NCI-H146 treated with DMSO at 0.1 percent for 48 hours (cell line): ENCODE data around the gene DMRT3.

ENCODE experiments used
- DNase-seq: peaks from one replicate; lab custom pipeline; 2025; ENCODE audit not compliant: unreplicated experiment; lab: John Stamatoyannopoulos, UW

The DMRT3 gene

DNA sequence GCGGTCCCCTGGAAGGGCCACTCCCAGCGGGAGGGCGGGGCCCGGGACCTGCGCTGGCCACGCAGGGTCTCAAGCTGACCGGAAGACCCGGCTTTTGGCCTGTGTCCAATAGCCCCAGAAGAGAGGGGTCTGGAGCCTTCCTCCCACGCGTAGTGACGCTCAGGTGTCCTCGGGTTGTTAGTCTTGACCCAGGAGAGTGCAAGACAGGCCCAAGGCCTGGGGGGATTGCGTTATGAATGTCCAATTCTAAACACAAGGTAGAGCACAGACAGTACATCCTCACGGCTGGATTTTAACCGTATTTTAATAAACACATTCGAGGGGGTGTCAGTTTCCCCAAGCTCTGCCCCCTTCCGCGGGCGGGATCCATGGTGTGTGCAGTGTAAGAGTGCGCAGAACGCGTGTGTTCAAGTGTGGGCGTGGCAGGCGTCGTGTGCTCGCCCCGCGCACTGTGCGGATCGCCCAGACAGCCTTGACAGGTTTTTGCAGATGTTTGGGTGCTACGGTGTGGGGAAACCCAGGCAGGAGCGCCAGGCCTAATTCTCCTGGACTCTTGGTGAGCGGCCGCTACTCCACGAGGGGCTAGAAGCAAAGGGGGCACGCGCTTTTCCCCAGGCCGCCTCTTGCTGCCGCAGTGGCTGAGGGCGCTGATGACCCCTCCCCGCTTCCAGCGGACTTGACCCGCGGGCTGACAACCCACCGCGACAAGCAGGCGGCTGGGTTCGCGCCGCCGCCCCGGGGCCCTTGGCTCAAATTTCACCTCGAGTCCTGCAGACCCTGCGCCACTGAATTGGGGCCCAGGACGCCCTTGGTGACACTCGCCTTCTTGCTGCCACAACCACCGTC lies 6.1 kb upstream of the DMRT3 start:
- no peak for DNase-seq

DNA sequence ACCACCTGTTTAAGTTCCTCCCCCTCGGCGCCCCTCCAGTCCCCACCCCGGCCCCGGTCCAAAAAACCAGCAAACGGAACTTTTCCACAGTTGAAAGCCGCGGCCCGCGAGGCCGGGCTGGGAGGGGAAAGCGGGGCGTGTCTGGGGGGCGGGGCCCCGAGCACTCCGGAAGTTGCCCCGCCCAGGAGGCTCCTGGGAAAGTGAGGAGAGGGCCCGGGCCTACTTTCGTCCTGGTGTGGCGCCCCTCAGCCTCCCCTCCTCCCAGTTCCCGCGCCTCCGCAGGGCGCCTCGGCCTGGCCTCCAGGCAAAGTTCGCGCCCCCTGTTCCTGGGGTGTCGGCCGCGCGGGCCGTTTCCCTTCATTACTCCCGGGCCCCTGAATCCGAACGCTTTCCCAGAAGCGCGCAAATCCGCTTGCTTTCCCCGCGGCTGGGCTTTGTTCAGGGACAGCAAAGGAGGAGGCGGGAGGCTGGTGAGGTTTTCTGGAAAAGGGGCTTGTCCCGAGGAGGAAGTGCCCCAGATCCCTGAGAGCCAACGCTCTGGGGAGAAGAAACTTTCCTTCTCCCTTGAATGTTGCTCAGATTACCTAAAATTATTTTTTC lies 4.5 kb upstream of the DMRT3 start:
- DNase-seq = no peak

DNA sequence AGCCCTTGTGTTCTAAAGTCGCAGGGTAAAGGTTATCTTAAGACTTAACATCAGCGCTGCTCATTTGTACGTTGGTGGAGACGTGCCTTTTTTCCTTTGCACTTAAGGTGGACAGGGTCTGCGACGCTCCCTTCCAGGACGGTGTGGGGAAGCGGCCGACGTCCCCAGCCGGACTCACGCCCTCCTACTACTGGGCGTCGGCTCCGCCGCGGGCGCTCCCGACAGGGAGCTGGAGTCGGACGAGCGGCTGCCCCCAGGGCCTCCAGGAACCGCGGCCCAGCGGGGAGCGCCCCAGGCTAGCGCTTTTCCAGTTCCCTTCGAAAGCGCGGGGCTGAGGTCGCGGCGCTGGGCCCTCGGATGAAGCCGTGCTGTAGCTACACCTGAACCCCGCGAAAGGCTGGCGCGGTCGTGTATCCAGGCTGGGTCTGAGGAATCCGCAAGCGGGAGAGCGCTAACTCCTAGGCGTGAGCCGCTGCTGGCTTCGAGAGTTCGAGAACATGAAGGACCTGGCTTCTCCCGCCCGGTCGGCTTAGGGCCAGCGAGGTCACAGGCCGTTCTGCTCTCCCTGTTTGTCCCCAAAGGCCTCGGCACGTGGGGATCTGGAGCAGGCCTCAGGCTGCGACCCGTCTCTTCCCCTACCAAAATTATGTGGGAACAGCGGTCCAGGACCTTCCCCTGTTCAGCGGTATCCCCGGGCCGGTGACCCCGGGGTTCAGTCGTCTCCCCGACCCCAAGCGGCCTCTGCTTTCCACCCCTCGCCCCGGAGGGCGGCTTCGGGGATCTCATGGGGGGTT lies 3.8 kb upstream of the DMRT3 start:
- DNase-seq = no peak

DNA sequence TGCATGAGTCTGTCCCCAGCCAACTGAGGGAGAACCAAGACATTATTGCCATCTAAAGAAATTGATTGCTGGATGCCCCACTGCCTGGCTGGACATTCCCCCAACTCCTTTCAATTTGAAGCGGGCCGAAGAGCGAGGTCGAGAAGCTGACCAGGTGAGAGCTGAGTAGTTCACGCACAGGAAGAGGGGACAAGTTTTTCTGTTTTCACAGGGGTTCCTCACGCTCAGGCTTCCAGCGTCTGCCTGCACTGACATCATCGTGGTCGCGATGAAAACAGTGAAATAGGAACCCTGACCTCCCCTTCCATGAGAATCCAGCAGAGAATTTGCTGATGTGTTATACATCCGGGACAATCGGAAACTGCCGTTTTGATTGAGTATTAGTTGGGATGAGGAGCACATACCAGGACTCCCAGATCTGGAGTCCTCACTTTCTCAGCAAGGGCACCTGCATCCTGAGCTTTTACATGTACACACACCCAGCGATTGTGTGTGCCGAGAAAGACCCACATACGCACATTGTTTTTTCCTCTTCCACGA lies 3.1 kb upstream of the DMRT3 start:
- DNase-seq = no peak

DNA sequence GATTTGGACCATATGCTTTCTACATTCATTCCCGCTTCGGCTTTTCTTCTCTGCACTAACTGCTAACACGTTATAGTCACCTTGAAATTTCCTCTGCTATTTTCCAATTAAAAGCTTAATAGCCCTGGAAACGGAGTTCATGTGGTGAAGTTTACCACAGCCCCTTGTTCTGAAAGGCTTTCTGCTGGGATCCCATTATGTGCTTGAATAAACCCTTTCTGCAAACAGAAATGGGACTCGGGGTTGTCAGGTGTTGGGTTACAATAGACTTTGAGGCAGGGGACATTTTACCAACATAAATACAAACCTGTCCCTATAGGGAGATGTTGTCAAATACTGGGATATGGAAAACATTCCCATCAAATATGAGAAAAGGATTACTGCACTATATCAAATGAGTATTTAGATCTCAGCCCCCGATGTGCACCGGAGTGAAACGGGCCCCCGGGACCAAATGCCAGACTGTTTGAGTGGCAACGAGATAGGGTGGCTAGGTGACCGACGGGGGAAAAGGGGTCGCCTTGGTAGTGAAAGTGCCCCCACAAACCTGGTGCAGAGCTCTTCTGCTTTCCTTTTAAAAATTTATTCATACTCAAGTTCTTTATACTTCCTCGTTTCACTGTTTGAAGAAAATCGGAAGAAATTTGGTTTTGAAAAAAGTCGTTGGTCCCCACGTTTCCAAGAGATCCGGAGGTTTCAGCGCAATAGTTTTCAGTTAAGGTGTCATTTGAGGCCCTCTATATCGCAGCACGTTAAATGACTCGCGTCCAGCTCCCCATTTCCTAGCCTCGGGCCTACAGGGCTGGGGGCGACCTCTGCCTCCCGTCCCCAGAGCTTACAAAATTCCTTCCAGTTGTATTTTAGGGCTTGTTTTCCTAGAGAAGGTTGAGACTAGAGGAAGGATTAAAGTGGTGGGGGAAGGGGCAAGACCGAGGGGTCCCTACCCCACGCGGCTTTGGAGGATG lies 2.1 kb upstream of the DMRT3 start:
- DNase-seq = no peak

DNA sequence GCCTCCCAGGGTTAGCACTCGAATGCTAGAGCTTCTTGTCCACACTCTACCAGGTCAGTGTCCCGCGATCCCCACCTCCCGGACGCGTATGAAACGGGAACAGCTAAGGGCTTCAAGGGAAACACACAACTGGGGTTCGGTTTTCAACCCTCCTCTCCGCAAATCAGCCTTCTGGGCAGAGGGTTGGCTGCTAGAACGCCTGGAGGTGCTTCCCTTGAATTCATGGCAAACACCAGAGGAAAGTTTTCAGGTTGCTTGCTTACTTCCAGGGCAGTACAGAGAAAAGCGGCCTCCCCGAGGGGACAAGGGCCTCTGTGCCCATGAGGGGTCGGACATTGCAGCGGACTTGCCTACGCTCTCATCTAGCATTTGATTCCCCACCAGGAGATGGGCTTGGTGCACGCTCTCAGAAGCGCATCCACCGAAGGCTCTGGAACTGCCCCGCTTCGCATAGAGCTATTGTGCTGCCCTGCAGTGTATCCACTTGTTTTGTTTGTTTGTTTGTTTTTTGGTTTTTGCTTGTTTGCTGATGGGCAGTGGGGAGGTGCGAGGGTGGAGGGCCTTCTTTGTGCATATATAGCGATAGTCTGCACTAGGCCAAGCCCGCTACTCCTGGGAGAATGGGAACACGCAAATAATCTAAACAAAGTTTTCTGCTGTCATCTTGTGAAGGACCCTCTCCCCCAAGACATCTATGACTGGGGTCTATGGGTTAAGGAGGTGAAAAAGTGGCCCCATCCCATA lies 1.3 kb upstream of the DMRT3 start:
- no peak for DNase-seq

DNA sequence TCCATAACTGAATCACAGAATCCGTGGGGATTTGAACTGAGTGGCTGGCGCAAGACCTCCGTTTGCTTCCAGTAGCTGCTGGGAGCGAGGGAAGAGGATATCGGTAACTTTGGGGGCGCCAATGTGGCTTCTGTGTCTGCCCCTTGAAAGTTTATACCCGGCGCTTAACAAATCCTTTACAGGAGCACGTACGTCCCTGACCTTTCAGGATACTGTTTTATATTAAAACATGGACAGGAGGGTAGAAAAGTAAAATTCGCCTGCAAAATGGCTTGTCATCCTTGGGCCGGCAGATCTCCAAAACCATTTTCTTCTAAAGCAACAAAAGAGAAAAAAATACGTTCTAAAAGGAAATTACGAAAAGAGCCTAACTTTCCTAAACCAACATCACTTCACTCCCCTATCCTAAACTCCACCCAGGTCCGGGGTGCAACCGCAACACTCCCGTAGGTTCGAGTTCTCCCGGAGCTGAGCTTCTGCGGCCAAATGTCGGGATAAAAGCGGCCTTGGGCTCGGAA lies 656 bp upstream of the DMRT3 start:
- DNase-seq = no peak

DNA sequence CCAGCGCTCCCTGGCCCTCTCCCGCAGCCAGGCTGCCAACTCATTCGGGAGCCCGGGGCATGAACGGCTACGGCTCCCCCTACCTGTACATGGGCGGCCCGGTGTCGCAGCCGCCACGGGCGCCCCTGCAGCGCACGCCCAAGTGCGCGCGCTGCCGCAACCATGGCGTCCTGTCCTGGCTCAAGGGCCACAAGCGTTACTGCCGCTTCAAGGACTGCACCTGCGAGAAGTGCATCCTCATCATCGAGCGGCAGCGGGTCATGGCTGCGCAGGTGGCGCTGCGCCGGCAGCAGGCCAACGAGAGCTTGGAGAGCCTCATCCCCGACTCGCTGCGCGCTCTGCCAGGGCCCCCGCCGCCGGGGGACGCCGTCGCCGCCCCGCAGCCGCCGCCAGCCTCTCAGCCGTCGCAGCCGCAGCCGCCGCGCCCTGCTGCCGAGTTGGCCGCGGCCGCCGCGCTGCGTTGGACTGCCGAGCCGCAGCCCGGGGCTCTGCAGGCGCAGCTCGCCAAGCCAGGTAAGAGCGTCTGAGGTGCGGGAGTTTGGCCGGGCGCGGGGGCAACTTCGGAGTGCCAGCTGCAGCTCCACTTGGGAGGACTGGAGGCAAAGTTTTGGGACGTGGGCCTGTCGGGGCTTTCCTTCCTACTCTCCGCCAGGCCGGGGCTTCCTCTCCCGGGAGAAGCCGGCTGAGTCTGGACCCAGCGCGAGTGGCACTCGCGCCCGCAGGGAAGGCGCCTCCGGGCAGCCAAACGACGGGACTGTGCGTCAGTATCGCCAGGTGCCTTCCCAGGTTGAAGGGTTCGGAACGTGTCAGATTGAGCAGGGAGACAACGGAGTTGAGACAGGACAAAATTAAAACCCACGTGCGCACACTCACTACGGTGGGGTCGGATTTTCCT lies 735 bp downstream of the DMRT3 start:
- no peak for DNase-seq

DNA sequence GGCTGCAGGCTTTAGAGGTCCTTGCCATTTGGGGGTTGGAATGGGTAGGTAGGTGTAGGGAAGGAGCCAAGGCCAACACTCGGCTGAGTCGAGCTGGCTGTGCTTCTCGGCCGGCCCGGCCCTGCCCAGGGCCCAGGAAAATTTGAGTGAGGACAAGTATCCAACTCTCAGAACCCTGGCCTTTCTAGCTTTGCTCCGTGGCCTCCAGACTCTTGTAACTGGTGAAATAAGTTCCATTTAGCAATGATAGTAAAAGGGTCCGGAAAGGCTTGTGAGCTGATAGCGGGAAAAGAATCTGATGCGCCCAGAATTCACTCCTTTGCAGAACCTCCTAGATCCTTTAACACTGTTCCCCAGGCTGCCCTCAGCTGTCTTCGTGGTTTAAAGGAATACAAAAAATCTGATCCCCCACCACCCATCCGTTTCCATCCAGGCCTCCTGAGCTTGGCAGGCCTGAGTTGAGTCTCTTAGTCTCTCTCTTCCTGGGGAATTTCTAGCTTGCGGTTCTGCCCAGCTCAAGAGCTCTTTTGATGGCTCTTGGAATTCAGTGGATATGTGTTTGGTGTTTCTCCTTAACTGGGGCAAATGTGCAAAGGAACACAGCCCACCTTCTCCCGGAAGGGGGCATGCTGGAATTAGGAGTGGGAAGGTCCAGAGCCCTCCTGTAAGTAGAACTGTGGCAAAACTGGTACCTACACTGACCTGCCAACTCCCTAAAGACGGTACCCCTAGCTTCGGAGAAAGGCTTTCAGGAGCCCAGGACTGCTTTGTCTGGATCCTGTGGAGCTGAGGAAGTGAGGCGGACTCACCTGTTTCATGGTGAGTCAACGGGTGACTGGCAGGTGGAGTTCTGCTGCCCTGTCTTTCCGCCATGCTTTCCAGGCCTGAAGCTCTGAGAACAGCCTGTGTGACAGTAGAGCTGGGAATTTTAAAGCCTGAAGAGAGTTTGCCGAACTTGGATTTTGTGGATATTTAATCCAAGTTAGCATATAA lies 1.7 kb downstream of the DMRT3 start:
- DNase-seq = no peak

DNA sequence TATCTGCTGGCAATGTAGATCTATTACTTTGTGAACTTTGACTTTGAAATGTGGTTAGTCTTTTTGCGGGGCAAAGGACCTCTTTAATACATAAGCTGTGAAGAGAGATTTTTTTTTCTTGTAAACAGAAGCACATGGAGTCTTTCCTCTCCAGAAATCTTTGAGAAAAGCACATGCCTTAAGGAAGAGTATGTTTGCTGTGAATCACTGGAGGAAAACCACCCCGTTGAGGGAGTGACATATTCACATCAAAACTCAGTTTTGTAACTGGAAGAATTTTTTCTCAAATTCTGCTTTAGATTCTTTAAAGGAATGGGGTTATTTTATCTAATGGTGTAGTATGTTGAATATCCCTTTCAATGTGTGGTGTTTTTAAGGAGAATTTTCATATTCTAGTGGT lies 3.5 kb downstream of the DMRT3 start:
- no peak for DNase-seq

DNA sequence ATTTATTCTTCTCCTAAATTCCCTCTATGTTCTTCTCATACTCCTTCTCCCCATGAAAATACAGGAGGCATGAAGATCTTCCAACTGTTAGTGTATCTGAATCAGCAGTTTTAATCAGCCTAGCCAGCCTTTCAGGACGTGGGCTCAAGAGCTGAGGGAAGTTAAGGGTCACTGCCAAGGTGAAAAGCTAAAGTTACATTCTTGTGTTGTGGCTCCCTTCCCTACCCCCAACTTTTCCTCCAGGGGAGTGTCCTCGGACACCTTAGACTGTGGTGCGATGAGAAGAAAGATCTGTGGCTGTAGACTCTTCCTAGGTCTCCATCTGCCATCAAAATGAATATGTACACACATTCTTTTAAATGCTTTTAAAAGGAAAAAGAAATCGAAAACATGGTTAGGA lies 4.2 kb downstream of the DMRT3 start:
- DNase-seq = no peak

DNA sequence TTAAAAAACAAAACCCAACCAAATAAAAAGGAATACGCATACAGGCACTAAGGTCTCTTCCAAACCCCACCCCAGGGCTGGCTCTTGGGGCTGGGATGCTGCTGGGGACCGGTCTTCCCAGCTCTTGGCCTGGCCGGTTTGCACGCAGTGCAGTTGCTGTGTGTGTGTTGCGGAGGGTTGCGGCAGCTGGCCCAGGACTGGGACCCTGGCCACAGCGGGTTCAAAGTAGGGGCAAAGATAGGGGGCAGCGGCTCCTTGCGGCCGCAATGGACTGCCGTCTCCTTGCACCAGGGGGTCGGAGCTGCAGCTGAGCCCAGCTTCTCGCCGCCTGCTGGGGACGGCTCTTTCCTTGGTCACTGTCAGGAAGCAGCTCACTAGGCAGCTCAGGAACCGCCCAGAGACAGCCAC lies 5.0 kb downstream of the DMRT3 start:
- no peak for DNase-seq

DNA sequence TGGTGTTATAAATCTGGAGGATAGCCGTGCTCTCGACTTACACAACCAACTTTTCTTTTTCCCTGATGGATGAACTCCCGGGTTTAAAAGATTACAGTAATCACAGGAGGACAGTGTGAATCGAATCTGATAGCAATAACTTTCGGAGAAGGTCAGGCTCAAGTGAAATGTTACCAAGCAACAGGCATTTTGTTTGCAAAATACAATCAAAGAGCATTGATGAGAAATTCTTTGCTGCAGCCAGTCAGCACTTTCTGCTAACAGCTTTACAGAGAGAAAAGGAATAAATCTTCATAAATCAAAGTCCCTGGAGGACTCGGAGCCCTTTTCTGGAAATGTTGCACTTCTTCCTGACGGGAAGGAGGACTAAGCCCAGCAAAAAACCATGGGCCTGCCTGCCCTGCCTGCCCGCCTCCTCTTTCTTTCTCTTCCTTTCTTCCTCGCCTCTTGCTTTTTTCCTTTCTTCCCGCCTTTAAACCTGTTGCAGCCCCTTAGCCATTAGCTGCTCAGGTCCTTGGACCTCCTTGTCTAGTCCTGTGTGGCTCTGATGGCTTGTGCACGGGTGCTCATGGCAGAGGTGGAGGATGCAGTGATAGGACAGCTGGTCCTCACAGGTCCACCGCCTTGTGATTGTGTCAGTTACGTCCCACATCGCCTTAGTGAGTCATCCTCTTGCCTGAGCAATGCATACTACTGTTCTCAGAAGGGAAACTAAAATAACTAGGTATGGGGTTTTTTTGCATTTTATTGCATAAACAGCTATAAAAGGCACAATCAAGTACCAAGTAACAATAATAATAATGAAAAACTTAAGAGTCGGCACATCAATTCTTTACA lies 6.2 kb downstream of the DMRT3 start:
- no peak for DNase-seq

DNA sequence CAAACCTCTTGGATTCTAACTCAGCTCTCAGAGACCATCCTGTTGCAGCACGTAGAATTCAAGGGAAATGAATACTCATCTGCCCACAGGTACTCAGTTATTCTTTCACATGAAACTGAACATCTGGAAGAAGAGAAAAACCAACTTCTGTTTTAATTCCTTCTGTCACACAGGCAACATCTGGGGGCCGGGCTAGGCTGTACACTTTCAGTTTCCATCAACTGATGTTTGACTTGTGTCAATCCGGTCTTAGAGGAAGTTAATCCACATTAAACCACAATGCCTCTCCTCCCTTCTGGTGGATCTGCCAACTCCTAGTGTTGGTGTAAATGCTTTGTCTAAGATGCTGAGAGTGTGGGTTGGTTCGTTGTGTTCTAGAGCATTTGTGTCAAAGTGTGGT lies 17.6 kb downstream of the DMRT3 start:
- no peak for DNase-seq

DNA sequence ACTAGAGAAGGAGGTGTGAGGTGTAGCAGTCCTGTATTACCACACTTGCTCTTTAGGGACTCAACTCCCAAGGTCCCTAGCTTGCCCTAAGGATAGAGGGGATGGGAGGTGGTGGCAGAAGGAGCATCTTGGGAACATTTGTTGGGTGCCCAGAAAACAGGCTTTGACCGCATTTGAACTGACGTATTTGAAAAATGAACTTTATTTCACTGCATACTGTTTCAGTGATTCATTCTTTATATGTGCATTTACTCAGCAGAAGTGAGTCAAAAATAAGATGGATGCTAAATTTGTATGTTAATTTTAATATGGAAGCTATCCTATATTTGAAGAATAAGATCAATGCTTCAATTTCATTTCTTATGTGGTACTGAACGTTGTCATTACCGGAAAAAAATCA lies 18.7 kb downstream of the DMRT3 start:
- no peak for DNase-seq

DNA sequence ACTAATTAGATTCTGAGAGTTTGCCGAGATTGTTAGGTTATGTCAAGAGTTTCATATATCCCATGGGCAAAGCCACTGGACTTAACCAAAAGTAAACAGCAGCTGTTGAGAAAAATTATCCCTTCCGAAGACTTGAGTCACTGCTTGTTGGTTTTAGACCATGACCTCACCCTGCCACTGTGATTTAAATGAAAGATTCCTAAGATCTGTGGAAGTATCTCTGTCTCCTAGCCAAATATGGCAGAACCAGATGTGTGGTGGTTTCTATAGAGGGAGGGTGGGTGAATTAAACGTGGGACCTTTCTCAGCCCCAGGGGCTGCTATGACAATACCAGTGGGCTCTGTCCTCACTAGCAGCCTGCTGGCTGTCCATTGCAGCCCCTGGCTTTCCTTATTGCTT lies 19.3 kb downstream of the DMRT3 start:
- DNase-seq = no peak
